ENCODE results near the gene SPPL3. TPM values are rescaled to one million over a fixed set of nuclear protein-coding genes. Genes with fewer than 3 reads are reported as not detected.
"Not testable (repeated sequence)": the region's sequence is repeated elsewhere in the genome, so short reads cannot be mapped to it uniquely, and the experiment has no call there.

SPPL3 gene
- total and polyA plus RNA-seq, 2 donors, result 10.9 to 22.4 TPM

- not testable (repeated sequence) for H3K9me3 ChIP-seq (ENCODE audit: control insufficient read depth in 2 of 2, insufficient read depth in 1 of 2, low read length in 1 of 2); H3K27me3 ChIP-seq (ENCODE audit: control insufficient read depth in 2 of 2, insufficient read depth in 1 of 2, low read length in 1 of 2); H3K27ac ChIP-seq (ENCODE audit: low read depth in 1 of 2, low read length in 1 of 2); H3K4me3 ChIP-seq (ENCODE audit: low read length in 2 of 2); H3K36me3 ChIP-seq (ENCODE audit: control insufficient read depth in 2 of 2, insufficient read depth in 2 of 2, low read length in 1 of 2); DNase-seq (ENCODE audit: low read depth in 6 of 9, low spot score in 9 of 9)
- H3K4me1 ChIP-seq (ENCODE audit: control insufficient read depth in 2 of 2, insufficient read depth in 2 of 2, low read length in 2 of 2), result peaks cover 20 to 22% of the 10 kb centered on the region in 2 donors
- 96% methylated on average over 4 of the region's 4 CpGs for WGBS
These were observed 65.4 kb downstream of the SPPL3 start for GRCh38 chr12:120838629-120839383.

GRCh38 chr12:120836114-120836684, 68.0 kb downstream of the SPPL3 start:
- no peaks in the 10 kb centered on the region for H3K36me3 ChIP-seq (ENCODE audit: control insufficient read depth in 2 of 2, insufficient read depth in 2 of 2, low read length in 1 of 2)
- no peak overlapping the region for H3K4me3 ChIP-seq (ENCODE audit: low read length in 2 of 2)
- DNase-seq (ENCODE audit: low read depth in 6 of 9, low spot score in 9 of 9), result no peak
- H3K27ac ChIP-seq (ENCODE audit: low read depth in 1 of 2, low read length in 1 of 2), result peak overlapping the region in 1 of 2 donors; percentile 65
- no peaks in the 10 kb centered on the region for H3K9me3 ChIP-seq (ENCODE audit: control insufficient read depth in 2 of 2, insufficient read depth in 1 of 2, low read length in 1 of 2)
- no peaks in the 10 kb centered on the region for H3K27me3 ChIP-seq (ENCODE audit: control insufficient read depth in 2 of 2, insufficient read depth in 1 of 2, low read length in 1 of 2)
- WGBS, result 83% methylated on average over 4 of the region's 4 CpGs
- H3K4me1 ChIP-seq (ENCODE audit: control insufficient read depth in 2 of 2, insufficient read depth in 2 of 2, low read length in 2 of 2), result peaks cover 32 to 35% of the 10 kb centered on the region in 2 donors

GRCh38 chr12:120835657-120836056, 68.5 kb downstream of the SPPL3 start:
- H3K4me3 ChIP-seq (ENCODE audit: low read length in 2 of 2), result no peak overlapping the region
- no peaks in the 10 kb centered on the region for H3K9me3 ChIP-seq (ENCODE audit: control insufficient read depth in 2 of 2, insufficient read depth in 1 of 2, low read length in 1 of 2)
- peak overlapping the region; percentile 15 to 65 for H3K27ac ChIP-seq (ENCODE audit: low read depth in 1 of 2, low read length in 1 of 2)
- DNase-seq (ENCODE audit: low read depth in 6 of 9, low spot score in 9 of 9), result peak in 1 of 9 donors; percentile 44
- peaks cover 35 to 40% of the 10 kb centered on the region in 2 donors for H3K4me1 ChIP-seq (ENCODE audit: control insufficient read depth in 2 of 2, insufficient read depth in 2 of 2, low read length in 2 of 2)
- 1% methylated on average over 1 of the region's 1 CpG for WGBS
- no peaks in the 10 kb centered on the region for H3K27me3 ChIP-seq (ENCODE audit: control insufficient read depth in 2 of 2, insufficient read depth in 1 of 2, low read length in 1 of 2)
- H3K36me3 ChIP-seq (ENCODE audit: control insufficient read depth in 2 of 2, insufficient read depth in 2 of 2, low read length in 1 of 2), result no peaks in the 10 kb centered on the region

- 37% methylated on average over 4 of the region's 4 CpGs for WGBS
- H3K4me1 ChIP-seq (ENCODE audit: control insufficient read depth in 2 of 2, insufficient read depth in 2 of 2, low read length in 2 of 2), result peaks cover 35 to 40% of the 10 kb centered on the region in 2 donors
These were observed 68.9 kb downstream of the SPPL3 start for GRCh38 chr12:120835304-120835612.

GRCh38 chr12:120834489-120835303, 69.5 kb downstream of the SPPL3 start:
- no peak overlapping the region for H3K4me3 ChIP-seq (ENCODE audit: low read length in 2 of 2)
- H3K9me3 ChIP-seq (ENCODE audit: control insufficient read depth in 2 of 2, insufficient read depth in 1 of 2, low read length in 1 of 2), result no peaks in the 10 kb centered on the region
- no peaks in the 10 kb centered on the region for H3K27me3 ChIP-seq (ENCODE audit: control insufficient read depth in 2 of 2, insufficient read depth in 1 of 2, low read length in 1 of 2)
- peak overlapping the region; percentile 42 to 65 for H3K27ac ChIP-seq (ENCODE audit: low read depth in 1 of 2, low read length in 1 of 2)
- no peak for DNase-seq (ENCODE audit: low read depth in 6 of 9, low spot score in 9 of 9)
- 57% methylated on average over 4 of the region's 4 CpGs for WGBS
- H3K4me1 ChIP-seq (ENCODE audit: control insufficient read depth in 2 of 2, insufficient read depth in 2 of 2, low read length in 2 of 2), result peaks cover 35 to 40% of the 10 kb centered on the region in 2 donors
- H3K36me3 ChIP-seq (ENCODE audit: control insufficient read depth in 2 of 2, insufficient read depth in 2 of 2, low read length in 1 of 2), result no peaks in the 10 kb centered on the region

More at GRCh38 chr12:120835304-120835612, 68.9 kb downstream of the SPPL3 start:
- Histone ChIP-seq H3K4me3 (ENCODE audit: low read length in 2 of 2) (no peak overlapping the region), H3K27me3 (ENCODE audit: control insufficient read depth in 2 of 2, insufficient read depth in 1 of 2, low read length in 1 of 2) (no peaks in the 10 kb centered on the region), H3K27ac (ENCODE audit: low read depth in 1 of 2, low read length in 1 of 2) (peak overlapping the region; percentile 42 to 65), H3K9me3 (ENCODE audit: control insufficient read depth in 2 of 2, insufficient read depth in 1 of 2, low read length in 1 of 2) (no peaks in the 10 kb centered on the region), H3K36me3 (ENCODE audit: control insufficient read depth in 2 of 2, insufficient read depth in 2 of 2, low read length in 1 of 2) (no peaks in the 10 kb centered on the region)
- no peak for DNase-seq (ENCODE audit: low read depth in 6 of 9, low spot score in 9 of 9)

- DNase-seq (ENCODE audit: low read depth in 6 of 9, low spot score in 9 of 9), result peak in 2 of 9 donors; percentile 13 to 40
These were observed 70.3 kb downstream of the SPPL3 start for GRCh38 chr12:120833849-120834248.

GRCh38 chr12:120832737-120833136, 71.4 kb downstream of the SPPL3 start:
- WGBS, result 90% methylated on average over 2 of the region's 2 CpGs
- Histone ChIP-seq H3K36me3 (ENCODE audit: control insufficient read depth in 2 of 2, insufficient read depth in 2 of 2, low read length in 1 of 2) (peaks cover 0 to 3% of the 10 kb centered on the region in 2 donors), H3K27me3 (ENCODE audit: control insufficient read depth in 2 of 2, insufficient read depth in 1 of 2, low read length in 1 of 2) (no peaks in the 10 kb centered on the region), H3K4me1 (ENCODE audit: control insufficient read depth in 2 of 2, insufficient read depth in 2 of 2, low read length in 2 of 2) (peaks cover 35 to 43% of the 10 kb centered on the region in 2 donors), H3K9me3 (ENCODE audit: control insufficient read depth in 2 of 2, insufficient read depth in 1 of 2, low read length in 1 of 2) (no peaks in the 10 kb centered on the region), H3K4me3 (ENCODE audit: low read length in 2 of 2) (no peak overlapping the region), H3K27ac (ENCODE audit: low read depth in 1 of 2, low read length in 1 of 2) (no peak overlapping the region)
- DNase-seq (ENCODE audit: low read depth in 6 of 9, low spot score in 9 of 9), result no peak

More at GRCh38 chr12:120833849-120834248, 70.3 kb downstream of the SPPL3 start:
- Histone ChIP-seq H3K36me3 (ENCODE audit: control insufficient read depth in 2 of 2, insufficient read depth in 2 of 2, low read length in 1 of 2) (no peaks in the 10 kb centered on the region), H3K9me3 (ENCODE audit: control insufficient read depth in 2 of 2, insufficient read depth in 1 of 2, low read length in 1 of 2) (no peaks in the 10 kb centered on the region), H3K27me3 (ENCODE audit: control insufficient read depth in 2 of 2, insufficient read depth in 1 of 2, low read length in 1 of 2) (no peaks in the 10 kb centered on the region), H3K4me1 (ENCODE audit: control insufficient read depth in 2 of 2, insufficient read depth in 2 of 2, low read length in 2 of 2) (peaks cover 35 to 41% of the 10 kb centered on the region in 2 donors), H3K27ac (ENCODE audit: low read depth in 1 of 2, low read length in 1 of 2) (peak overlapping the region in 1 of 2 donors; percentile 21), H3K4me3 (ENCODE audit: low read length in 2 of 2) (no peak overlapping the region)
- WGBS, result 26% methylated on average over 4 of the region's 4 CpGs

- Histone ChIP-seq H3K27ac (ENCODE audit: low read depth in 1 of 2, low read length in 1 of 2) (no peak overlapping the region), H3K4me1 (ENCODE audit: control insufficient read depth in 2 of 2, insufficient read depth in 2 of 2, low read length in 2 of 2) (peaks cover 34 to 42% of the 10 kb centered on the region in 2 donors), H3K36me3 (ENCODE audit: control insufficient read depth in 2 of 2, insufficient read depth in 2 of 2, low read length in 1 of 2) (peaks cover 0 to 3% of the 10 kb centered on the region in 2 donors), H3K27me3 (ENCODE audit: control insufficient read depth in 2 of 2, insufficient read depth in 1 of 2, low read length in 1 of 2) (no peaks in the 10 kb centered on the region), H3K4me3 (ENCODE audit: low read length in 2 of 2) (no peak overlapping the region), H3K9me3 (ENCODE audit: control insufficient read depth in 2 of 2, insufficient read depth in 1 of 2, low read length in 1 of 2) (no peaks in the 10 kb centered on the region)
- no peak for DNase-seq (ENCODE audit: low read depth in 6 of 9, low spot score in 9 of 9)
- 68% methylated on average over 2 of the region's 2 CpGs for WGBS
These were observed 72.4 kb downstream of the SPPL3 start for GRCh38 chr12:120831648-120832267.

All from thymus (tissue), 11 donors.